Measurements from ENCODE around the gene PIK3R4. TPM values are rescaled to one million over a fixed set of nuclear protein-coding genes. Genes with fewer than 3 reads are reported as not detected.

PIK3R4 gene
- total RNA-seq, 1 experiment from 2014 or later = 26.6 TPM

DNA sequence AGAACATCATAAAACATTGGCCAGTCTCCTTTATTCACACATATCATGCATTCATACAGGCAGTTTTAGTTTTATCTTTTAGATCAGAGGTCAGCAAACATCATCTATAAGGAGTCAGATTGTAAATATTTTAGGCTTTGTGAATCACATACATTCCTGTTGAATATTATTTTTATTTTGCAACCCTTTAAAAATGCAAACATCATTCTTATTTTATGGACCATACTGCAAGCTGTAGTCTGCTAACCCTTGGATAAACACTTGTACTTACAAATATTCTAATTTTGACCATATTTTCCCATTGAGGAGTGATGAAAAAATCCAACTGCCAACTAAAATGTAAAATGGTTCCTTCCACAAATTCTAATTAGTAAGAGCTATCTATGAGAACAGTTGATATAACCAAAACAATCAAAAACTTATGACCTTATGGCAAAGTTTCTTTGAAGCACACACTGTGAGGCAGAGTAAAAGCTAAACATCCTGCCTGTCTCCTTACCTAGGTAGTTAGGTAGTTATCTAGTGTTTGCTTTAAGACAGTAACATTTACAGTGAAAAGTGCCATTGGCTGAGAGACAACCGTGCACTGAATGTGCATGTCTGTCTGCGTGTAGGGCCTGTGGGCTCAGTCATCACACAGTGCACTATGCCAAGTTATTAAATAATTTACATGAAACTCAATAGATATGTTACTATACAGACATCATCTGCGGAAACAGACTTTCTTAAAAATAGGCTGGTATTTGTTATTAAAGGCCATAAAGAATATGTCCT, 57.7 kb downstream of the PIK3R4 start:
- DNase-seq (ENCODE audit: low spot score) = no peak

DNA sequence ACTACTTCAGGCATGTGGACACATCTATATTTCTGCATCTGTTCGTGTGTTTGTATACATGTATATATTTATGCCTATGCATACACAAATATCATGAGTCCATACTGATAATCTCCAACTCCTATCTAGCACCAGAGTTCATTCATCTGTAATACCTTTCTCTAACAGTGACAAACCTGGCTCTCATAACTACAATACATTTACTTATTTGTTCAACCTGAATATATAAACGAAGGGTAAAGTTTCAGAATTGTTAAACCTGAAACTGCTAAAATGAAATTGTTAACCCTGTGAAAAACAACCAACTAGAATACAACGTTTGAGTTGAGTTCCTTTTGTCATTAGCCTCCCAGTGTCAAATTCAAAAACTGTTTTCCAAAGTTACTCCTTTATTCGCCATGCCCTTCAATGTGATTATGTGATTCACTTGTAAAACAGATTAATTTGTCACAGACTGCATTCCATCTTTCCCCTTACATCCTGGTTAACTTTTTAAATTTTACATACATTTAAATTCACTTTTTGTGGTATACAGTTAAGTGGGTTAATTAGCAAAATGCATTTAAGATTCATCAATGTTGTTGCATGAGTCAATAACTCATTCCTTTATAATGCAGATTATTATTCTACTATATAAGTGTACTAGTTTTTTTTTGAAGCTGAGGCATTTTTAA, 58.5 kb downstream of the PIK3R4 start:
- no peak for DNase-seq (ENCODE audit: low spot score)

DNA sequence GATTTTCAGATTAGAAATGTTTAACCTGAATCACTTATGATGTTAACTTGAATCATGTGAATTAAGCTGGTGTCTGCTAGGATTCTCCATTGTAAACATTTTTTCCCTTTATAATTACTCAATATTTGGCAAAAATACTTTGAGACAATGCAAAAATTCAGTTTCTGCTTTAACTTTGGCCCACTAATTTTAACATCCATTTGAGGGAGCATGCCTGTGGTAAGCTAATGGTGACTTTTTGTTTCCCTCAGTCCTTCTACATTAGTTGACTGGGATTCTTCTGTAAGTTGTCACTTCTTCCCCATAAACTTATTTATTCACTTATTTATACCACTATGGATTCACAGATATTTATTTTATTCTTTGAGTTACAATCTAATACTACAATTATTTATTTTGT, 59.3 kb downstream of the PIK3R4 start:
- no peak for DNase-seq (ENCODE audit: low spot score)

DNA sequence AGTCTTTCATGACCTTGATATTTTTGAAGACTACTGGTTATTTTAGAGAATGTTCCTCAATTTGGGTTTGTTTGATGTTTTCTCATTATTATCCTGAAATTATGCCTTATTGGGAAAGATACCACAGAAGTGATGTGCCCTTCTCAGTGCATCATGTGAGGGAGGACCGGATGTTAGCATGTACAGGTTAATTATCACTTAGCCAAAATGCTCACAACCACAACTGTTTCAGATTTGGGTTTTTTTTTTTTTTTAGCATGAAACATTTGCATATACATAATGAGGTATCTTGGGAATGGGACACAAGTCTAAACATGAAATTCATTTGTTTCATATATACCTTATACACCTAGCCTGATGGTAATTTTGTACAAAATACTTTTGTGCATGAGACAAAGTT, 59.8 kb downstream of the PIK3R4 start:
- no peak for DNase-seq (ENCODE audit: low spot score)

DNA sequence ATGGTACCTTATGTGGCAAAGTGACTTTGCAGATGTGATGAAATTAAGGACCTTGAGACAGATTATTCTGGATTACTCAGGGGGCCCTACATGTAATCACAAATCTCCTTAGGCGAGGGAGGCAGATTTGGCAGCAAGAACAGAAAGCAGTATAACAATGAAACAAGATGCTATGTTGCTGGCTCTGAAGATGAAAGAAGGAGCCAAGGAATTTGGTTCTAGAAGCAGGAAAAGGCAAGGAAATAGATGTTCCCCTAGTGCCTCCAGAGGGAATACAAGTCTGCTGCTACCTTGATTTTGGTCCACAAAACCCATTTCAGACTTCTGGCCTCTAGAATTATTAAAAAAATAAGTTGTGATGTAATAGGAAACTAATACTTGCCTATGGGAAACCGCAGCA, 64.5 kb downstream of the PIK3R4 start:
- DNase-seq (ENCODE audit: low spot score) = no peak

DNA sequence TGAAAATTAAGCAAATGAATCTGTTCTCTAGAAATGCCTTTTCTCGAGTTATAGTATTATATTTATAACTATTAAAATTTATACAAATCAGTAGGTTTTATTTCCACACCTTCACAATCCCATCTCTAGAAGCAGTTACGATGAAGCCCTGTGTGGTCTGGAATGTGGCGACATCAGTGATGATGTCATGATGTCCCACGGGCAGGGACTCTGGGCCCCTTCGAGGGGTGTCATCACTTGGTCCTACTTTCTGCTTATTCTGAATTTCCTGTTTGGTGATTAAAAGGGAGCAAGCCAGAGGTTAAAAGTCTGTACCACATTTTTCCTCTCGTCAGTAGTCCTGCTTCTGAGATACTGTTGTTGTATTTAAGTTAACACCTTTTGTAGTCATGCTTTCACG, 67.4 kb downstream of the PIK3R4 start:
- no peak for DNase-seq (ENCODE audit: low spot score)

DNA sequence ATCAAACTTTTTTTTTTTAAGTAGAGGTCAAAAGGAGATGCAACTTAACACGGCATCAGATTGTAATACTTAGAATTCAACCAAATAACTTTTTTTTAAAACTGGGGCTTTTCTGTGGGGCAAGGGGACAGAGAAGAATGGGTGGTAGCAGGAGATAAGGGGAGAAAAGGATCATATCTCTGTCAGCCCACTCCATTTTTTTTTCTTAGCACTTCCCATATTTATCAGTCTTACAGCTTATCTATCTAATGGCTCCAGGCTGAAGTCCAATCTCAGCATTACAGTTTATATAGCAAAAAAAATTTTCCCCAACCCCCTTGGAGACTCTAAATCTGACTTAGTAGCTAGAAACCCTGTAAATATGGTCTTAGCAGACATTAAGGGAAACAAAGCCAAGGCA, 69.3 kb downstream of the PIK3R4 start:
- no peak for DNase-seq (ENCODE audit: low spot score)

DNA sequence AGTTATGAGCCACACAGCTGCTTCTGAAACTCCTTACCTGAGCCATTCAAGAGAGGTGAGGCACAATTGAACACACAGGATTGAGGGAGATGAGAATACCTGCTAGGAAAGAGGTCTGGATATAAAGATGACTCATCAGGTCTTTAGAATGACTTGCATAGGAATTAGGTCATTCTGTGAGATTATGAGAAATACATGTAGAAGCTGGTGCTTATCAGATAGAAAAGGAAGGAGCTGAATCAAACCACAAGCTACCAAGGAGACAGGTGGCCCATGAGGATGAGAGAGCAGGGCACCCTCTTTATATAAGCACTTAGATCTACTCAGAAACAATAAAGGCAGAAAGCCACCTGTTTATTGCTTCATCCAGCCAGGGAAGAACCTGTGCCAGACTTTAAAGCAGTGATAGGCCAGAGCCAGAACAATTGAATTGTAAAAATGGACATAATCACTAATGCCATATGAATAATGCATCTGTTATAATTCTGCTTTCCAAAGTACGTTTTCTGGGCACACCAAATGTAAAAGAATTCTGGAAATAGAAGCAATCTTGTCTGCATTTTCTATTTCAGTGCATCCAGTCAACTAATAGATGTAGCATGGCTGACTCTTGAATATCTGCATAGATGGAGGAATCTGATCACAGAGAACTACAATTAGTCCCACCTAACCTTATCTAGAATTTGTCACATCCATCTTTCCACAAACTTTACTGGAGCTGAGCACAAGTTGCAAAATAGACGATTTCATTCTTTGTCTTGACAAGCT, 74.9 kb downstream of the PIK3R4 start:
- peak; percentile 54 for DNase-seq (ENCODE audit: low spot score)

DNA sequence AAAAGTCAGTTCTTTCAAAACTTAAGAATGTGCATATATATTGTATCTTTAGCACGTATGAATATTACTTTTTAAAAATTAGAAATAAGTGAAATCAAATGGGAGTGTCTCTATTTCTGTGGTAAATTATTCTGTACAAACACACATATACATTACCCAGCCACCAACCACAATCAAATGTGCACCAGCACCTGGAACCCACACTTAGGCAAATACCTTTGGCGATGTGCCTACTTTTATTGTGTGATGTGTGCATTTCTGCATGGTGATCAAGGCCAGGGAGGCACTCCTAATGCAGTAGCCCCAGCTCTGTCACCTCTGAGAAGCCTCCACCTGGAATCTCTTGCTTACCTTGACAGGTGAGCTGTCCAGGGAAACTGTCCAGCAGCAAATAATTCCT, 76.9 kb downstream of the PIK3R4 start:
- DNase-seq (ENCODE audit: low spot score) = no peak

DNA sequence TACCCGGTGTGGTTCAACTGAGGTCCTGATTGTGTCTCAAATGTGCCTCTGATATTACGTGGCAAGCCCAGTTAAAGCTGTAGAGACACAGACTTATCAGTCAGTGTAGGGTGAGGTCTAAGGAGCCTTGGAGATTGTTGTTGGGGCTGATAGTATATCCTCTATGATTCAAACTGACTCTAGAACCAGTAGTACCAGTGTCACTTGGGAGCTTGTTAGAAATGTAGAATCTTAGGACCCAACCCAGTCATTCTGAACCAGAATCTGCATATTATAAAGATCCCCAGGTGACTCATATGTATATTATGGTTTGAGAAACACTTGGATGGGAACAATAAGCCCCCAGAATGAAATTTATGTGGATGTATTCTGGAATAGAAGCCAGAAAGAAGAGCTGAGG, 83.5 kb downstream of the PIK3R4 start:
- DNase-seq (ENCODE audit: low spot score) = no peak

DNA sequence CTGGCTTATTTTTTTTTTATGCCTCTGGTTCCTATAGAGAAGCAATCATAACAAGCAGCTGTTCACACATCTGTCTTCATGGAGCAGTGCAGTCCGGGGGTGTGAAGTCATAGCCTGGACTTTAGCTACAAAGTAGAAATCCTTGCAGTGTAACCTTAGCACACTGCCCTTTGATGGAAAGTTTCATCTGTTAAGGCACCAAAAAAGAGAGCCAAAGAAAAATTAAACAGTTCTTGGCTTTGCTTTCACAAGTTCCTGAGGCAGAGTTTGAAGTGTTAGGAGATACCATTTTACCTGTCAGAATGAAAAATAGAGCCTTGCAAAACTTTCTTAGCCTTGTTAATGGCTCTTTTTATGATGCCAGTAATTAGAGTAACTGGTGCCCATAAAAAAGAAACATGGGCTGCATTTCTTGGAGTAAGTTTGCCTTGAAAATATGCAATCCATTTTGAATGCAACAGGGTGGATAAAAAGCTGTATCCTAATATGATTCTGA, 84.1 kb downstream of the PIK3R4 start:
- DNase-seq (ENCODE audit: low spot score) = no peak

DNA sequence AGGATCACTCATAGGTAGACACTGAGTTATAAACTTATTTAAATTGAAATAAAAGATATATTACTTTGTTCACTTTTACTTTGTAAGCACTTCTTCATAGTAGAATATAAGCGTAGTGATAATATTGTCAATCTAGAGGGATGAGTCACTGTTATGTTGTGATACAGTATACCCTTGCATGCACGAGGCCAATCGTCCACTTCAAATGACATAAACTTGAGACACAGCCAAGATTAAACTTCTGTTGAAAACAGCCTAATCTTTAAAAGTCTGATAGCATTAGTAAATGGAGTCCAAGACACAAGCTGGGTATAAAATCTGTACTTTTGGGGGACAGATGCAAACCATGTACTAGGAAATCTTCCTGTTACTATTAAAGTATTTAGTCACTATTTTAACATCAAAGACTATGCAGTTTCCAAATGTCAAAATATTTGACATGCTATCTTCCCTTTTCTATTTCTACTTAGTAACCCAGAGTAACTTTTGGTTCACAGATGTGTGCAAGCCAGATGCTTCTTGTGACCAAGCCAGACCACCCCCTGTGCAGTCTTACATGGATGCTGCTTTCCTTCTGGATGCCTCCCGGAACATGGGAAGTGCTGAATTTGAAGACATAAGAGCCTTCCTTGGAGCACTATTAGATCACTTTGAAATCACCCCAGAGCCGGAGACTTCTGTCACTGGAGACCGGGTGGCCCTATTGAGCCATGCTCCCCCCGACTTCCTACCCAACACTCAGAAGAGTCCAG, 85.3 kb downstream of the PIK3R4 start:
- no peak for DNase-seq (ENCODE audit: low spot score)

DNA sequence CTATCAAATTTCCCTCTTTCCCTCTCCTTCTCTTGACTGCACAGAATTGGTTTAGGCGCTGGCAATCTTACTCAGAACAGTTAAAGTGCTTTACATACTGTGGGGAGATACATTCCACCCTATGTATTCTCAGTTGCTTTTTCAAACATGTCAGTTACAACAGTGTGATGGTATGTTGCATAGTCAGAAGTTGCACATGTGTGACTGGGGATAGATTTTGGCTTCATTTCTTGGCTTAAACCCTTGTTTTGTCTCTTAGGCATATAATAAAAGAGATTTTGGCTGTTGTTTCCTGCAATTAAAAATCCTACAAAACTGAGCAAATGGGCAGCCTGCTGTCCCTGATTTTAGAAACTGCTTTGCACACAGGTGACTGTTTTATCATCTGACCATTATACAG, 86.7 kb downstream of the PIK3R4 start:
- DNase-seq (ENCODE audit: low spot score) = no peak

DNA sequence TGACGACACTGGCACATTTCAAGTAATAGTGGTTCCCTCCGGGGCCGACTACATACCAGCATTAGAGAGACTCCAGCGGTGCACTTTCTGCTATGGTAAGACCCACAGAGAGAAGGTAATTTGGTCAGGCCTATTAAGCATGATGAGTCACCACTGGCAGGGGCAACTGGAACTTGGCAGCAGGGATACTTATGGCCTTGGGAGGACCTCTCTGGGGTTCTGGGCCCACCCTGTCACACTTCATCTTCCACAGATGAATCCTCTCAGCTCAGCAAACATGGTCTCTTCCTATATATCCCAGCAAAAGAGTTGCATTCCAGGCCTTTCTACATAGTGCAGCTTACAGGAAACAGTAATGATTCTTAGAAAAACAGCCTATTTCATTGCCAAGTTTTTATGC, 88.0 kb downstream of the PIK3R4 start:
- peak; percentile 76 for DNase-seq (ENCODE audit: low spot score)

DNA sequence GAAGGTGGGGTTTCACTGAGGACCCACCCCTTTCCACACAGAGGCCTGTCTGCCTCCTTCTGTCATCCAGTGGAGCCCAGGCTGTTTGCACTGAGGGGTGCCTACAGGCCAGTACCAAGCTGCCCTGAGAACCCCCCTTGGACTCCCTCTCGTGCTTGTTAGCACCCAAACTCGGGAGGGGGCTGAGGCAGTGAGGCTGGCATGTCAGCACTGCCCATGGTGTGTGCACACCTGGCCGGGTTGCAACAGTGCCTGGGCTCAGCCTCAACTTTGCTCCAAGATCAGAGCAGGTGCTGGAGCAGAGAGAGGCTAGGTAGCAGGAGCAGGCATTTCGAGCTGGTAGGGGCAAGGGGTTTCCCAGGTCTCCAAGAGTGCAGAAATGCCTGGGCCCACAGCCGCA, 90.0 kb downstream of the PIK3R4 start:
- no peak for DNase-seq (ENCODE audit: low spot score)

DNA sequence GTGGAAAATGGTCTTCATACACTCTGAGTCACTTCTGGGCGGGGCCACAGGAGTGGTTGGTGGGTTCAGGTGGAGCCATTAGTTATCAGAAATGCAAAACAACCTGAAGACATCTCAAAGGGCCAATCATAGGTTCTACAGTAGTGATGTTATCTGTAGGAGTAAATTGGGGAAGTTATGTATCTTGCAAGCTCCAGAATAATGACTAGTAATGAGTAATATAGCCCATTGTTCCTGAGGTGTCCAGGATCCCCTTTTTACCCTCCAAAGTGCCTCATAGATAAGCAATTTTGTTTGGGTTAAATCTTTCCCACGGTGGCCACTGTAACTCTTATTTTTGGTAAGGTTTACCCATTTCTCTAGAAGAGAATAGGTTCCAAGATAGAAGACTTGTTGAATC, 91.7 kb downstream of the PIK3R4 start:
- DNase-seq (ENCODE audit: low spot score) = no peak

DNA sequence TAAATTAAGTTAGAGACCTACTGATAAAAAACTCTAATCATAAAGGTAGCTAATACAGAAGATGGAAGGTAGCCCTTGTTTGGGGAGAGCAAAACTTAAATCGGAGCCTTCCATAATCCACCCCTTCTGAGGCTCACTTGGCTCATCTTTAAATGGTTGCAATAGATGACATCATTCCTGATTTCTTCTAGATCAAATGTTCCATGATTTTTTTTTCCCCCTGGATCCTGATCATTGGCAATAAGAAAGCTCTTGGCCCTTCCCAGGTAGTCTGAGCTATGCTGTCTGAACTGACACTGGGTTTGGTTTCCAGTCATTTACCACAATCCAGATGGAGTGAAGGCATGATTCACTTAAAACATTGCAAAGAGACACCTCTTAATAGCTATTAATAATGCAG, 92.5 kb downstream of the PIK3R4 start:
- DNase-seq (ENCODE audit: low spot score) = no peak

DNA sequence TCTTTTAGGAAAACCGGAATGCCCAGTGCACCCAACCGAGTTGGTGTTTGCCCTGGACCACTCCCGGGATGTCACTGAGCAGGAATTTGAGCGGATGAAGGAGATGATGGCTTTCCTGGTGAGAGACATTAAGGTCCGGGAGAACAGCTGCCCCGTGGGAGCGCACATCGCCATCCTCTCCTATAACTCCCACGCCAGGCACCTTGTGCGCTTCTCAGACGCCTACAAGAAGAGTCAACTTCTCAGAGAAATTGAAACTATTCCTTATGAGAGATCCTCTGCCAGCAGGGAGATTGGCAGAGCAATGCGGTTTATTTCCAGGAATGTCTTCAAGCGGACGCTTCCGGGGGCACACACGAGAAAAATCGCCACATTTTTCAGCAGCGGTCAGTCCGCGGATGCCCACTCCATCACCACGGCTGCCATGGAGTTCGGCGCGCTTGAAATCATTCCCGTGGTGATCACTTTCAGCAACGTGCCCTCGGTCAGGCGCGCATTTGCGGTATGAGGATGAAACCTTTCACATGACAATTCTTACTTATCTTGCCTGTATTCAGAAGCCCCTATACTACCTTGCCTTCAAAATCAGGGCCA, 97.5 kb downstream of the PIK3R4 start:
- no peak for DNase-seq (ENCODE audit: low spot score)

DNA sequence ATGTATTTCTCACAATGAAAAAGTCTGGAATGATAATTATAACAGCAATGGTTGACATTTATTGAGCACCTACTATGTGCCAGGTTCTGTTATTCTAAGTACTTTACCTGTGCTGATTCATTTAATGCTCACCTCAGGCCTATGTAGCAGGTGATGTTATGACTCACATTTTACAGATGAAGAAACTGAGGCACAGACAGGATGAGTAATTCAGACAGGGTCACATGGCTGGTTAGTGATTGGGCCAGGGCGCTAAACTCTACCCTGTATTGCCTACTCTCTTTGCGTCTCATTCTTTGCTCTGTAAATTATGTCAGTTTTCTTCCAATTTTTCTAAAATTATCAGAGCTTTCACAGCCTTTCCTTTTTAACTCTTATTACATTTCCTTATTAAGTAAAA, 98.3 kb downstream of the PIK3R4 start:
- DNase-seq (ENCODE audit: low spot score) = no peak

DNA sequence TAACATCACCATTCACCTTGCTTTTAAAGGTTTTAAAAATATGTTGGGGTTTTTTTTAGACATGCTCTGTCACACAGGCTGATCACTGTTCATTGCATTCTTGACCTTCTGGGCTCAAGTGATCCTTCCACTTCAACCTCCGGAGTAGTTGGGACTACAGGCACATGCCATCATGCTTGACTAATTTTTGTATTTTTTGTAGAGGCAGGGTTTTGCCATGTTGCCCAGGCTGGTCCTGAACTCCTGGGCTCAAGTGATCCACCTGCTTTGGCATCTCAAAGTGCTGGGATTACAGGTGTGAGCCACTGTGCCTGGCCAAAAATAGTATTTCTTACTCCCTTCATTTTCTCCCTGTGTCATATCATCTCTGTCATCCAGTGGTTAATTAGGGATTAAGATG, 101.4 kb downstream of the PIK3R4 start:
- no peak for DNase-seq (ENCODE audit: low spot score)

DNA sequence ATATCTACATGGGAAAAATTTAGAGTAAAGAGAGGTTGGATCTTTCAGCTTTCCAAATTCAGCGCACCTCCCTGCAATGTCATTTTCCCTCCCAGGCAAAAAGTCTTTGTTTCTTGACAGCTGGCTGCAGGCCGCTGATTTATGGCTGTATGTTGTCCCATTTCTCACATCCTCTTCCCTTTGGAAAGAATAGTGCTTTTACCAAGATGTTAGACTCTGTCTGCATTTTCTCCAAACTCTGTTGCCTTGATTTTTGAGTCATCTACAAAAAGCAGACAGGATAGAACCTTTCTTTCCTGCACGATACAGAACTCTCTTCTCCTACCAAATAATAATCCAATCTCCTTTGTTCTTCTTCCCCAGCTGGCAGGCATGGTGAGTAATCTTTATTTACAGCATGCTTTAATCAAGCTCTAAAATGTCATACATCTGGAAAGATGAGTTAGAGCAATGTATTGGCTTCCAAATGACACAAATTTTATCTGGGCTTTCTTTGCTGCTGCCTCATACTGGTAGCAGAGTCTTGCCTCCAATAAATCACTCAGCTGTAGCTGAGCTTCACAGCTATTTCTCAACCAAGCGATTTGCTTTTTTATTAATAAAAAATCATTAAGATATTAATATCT, 101.9 kb downstream of the PIK3R4 start:
- no peak for DNase-seq (ENCODE audit: low spot score)

Measured in A172 (cell line).